NCI-H187 (cell line): ENCODE results near the gene TCERG1.

Experiments
- DNase-seq, 2 experiments: peaks; one replicate each; lab custom pipeline; 2025; lab: John Stamatoyannopoulos, UW

TCERG1 gene

DNA sequence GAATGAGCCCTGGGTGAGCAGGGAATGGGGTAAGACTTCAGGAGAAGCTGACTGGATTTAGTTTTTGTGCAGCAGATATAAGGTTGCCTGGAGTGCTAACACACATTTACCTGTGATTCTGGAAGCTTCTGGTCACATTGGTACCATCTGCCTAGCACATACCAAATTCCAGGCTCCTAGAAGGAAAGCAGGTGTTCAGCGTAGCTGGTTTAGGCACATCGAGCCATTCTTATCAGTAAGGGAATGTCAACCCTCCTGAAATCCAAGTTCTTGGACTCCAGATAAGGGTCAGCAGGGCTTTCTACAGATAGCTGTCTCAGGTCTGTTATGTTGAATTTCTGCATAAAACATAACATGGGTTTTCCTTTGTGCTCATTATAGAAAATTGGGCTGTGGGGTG lies 10.3 kb downstream of the TCERG1 start:
- no peak for DNase-seq

DNA sequence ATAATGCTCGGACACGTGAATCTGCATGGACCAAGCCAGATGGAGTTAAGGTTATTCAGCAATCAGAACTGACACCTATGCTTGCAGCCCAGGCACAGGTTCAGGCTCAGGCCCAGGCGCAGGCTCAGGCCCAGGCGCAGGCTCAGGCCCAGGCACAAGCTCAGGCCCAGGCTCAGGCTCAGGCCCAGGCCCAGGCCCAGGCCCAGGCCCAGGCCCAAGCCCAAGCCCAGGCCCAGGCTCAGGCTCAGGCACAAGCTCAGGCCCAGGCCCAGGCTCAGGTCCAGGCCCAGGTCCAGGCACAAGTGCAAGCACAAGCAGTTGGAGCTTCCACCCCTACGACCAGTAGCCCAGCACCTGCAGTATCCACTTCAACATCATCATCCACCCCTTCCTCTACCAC lies 11.8 kb downstream of the TCERG1 start:
- no peak for DNase-seq

DNA sequence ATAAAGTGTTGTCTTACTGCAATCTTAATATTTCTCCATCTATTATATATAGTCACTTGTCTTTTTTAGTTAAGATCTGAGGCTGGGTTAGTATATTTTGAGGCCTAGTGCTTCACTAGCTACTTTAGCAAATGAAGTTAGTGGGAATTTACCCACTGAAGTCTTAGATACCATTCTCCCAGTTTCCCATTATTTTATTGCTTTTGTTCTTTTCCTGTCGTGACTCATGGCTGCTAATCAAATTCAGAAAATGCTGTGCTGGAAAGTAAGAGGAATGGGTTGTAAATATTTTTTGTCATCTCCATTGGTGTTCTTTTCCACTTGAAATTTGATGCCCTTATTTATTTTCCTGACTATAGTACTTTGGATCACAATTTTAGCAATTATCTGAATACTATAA lies 14.2 kb downstream of the TCERG1 start:
- no peak for DNase-seq

DNA sequence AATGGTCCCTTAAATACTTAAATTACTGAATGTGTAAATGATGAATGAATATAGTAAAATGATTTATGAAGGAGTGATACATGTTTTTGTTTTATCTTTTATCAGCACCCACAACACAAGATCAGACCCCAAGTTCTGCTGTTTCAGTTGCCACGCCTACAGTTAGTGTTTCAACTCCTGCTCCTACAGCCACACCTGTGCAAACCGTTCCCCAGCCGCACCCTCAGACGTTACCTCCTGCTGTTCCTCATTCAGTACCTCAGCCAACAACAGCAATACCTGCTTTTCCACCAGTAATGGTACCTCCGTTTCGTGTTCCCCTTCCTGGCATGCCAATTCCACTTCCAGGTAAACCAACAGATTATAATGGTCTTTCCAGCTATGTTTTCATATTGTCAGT lies 16.3 kb downstream of the TCERG1 start:
- DNase-seq: no peak

DNA sequence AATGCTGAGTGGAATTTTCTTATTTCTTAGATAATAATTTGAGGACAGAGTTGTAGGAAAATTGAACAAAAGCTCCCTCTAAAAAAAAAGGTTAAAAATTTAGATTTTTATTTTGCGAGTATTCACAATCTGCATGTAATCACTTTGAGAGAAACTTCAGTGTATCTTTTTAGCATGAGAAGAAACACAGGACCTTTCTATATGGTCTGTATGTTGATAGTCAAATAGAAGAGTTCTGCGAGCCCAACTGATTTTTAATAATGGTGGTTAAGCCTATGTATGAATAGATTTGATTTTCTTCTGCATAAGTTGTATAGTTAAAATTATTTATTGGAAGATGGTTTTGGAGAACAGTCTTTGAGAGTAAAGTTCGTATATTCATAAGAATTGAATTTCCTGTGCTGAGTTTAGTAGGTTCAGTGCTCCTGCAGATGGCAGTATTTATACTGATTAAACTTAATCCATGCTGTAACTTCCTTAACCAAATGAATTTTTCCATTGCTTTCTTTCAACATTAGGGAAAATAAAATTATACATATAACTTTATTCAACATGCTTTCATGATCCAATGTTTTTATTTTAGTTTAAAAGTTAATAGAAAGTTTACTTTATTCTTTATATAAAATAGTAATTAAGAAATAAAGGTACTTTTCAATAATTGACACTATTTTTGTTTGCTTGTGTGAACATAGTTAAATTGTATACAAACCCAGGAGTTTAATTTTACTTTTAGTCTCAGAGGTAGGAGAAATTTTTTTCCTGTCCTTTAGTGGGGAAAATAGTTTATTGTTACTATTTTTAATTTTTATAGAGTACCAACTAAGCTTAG lies 19.6 kb downstream of the TCERG1 start:
- no peak for DNase-seq

DNA sequence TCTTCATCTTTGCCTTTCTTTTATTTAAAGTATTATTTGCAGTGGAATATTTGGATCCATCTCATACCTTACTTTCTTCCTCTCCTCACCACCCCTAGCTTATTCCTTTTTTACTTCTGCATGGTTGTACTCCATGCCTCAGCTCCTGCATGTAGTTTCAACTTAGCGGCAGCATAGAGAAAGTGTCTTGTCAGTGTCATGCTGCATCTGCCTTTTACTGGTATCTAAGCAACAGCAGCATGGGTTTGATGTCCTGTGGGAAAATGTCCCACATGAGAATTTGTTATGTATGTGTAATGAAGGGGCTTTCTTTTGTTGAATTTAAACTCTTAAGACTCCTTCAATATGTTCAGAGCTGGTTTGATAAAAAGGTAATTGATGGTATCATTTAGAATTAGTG lies 20.6 kb downstream of the TCERG1 start:
- no peak for DNase-seq

DNA sequence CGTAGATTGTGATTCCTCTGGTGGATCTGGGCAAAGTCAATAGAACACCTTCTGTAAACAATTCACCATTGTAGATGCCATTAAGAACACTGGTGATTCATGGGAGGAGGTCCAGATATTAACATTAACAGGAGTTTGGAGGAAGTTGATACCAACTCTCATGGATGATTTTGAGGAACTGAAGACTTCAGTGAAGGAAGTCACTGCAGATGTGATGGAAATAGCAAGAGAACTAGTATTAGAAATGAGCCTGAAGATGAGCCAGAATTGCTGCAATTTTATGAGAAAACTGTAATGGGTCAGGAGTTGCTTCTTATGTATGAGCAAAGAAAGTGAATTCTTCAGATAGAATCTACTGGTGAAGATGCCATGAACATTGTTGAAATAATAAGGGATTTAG lies 26.9 kb downstream of the TCERG1 start:
- DNase-seq: no peak

DNA sequence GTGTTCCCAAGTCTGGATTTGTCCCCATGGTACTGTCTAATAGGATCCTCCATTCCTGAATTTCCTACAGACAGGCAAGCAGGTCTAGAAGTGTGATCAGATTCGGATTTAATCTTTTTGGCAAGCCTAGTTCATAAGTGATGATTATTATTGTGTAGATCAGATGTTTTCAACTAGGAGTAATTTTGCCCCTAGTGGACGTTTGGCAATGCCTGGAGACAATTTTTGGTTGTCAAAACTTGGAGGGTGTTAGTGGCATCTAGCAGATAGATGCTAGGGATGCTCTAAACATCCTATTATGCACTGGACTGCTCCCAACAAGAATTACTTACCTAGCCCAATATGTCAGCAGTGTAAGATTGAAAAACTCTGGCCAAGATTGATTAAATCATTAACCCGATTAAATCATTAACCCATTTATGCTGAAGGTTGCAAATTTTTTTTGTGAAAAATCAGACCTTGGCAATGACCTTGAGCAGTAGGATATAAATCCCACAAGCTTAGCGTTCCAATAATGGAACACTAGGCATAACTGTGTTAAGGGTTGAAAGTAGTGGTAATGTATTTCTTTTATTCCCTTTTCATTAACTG lies 28.2 kb downstream of the TCERG1 start:
- no peak for DNase-seq

DNA sequence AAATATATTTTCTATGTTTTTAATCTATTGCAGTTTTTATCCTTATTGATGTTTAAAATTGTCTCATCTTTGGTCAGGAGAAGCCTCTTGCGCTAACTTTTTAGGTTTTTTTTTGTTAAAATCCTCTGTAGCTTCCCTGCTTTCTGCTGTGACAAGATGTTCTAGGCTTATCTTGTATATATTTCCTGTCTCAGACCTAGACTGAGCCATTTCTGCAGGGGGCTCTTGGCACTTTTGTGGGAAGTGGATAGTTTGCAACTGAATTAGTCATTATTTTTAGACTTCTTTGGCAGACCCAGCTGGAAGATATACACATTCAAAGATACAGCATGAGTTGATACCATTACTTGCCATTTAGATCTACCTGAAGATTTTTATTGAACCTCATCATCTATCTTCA lies 28.8 kb downstream of the TCERG1 start:
- DNase-seq: no peak

DNA sequence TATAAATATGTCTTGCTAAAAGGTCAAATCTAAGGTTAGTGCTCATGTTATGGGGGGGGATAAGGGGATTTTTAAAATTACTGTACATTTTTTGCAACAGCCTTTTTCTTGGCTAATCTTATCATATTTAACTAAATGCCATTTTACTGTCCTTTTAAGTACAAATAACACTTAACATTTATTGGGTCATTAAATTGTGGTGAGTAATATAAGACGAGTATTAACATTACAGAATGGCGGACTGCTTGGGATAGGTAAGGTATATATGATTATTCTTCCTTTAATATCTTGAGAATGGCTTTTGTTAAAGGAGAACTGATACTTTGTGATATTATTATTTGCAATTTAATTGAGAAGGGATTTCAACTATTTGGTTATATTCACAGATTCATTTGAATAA lies 35.6 kb downstream of the TCERG1 start:
- DNase-seq: no peak

DNA sequence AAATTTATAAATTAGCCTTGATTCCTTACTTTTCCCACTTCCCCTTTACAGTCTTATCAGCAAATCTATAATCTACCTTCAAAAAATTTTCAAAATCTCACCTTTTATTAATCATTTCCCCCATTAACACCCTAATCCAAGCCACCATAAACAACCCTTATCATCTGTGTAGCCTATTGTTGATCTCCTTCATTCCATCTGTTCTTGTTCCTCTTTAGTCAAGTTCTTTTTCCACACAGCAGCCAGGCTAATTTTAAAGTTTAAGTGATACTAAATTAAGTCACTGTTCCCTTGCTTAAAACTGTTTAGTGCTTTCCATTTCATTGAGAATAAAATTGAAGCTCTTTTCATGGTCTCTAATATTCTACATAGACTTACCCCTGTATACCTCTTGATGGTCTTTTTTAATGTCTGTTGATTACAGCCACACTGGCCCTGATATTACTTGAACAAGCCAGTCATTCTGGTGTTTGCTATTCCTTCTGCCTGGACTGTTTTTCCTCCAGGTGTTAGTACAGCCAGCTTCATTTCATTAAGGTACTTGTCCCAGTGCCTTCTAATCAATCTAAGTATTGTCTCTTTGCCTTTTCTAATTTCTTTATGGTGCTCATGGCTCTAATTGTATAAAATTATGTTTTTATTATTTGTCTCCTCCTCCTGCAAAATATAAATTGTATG lies 37.7 kb downstream of the TCERG1 start:
- DNase-seq: no peak

DNA sequence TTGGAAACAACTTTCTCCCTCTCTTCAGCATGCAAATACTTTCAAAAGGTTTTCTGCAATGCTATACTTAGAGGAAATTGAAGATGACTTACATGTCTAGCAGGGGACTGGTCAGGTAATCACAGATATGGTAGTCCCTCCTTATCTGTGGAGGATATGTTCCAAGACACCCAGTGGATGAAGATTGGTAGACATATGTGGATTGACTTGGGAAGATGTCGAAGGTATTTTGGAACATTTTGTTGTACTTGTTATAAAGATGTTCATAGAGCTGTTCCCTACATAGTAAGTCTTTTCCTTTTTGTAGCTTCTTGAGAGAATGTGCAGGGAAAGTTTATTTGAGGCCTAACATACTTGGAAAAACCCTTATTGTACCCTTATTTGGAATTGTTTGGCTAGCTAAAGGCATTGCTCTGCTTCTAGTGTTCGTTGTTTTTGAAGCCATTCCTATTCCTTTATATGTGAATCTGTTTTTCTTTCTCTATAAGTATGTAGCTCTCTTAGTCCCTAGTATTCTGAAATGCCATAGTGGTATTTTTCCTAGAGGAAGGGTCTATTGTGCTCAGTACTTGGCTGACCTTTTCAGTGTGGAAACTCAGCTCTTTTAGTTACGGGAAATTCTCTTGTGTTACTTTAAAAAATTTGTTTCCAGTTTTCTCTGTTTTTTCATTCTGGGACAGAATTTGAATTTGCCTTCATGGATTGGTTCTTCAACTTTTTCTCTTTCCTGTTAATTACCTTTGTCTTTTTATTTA lies 43.1 kb downstream of the TCERG1 start:
- DNase-seq: no peak

DNA sequence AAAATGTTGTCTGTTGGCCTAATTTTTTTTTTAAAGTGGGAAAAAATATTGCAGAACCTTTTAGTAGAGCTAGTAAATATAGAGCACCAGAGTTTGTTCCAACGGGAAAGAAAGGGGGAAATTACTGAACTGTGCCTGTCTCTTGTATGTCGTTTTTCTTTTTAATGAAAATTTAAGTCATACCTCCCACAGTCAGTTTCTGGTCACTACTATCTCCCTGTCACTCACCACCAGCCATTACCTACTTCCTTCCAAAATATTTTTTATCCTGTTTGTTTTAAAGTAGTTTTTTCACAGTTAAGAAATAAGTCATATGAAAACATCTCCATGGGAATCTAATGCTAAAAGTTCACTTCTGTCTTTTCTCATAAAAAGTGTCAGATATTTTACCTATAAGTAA lies 47.5 kb downstream of the TCERG1 start:
- DNase-seq: no peak

DNA sequence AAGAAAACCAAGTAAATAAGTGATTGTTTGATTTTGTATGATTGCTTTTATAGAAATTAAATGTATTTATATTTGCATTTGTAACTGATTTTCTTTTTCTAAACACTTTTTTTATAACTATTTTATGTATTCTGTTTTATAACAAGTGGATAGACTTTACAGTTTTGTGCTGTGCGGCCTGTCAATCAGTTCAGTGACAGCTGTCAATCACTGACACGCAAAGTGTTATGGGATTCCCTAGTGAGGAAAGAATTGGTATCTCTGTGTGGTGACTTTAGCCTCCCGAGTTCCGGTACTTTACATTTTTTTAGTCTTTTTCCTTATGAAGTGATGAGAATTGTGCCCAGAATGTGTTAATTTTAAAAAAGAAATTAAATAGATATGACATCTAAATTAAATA lies 52.5 kb downstream of the TCERG1 start:
- DNase-seq: no peak

DNA sequence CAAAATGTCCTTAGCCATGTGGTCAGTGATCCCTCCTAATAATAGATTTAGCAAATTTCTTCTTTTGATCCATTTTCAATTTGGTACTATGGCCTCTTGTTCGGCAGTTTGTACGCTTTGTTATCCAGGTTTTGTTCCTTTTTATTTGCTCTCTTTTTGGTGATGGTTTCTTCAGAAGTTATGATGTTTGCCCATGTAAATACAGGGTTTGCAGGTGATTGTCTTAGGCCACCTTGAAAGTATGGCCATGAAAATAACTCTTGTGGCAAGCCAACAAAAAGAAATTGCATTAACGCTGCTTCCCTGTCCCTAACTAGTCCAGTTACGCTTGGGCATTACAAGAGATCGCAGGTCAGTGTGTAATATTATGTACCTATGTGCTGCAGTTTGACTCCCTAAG lies 60.3 kb downstream of the TCERG1 start:
- no peak for DNase-seq

DNA sequence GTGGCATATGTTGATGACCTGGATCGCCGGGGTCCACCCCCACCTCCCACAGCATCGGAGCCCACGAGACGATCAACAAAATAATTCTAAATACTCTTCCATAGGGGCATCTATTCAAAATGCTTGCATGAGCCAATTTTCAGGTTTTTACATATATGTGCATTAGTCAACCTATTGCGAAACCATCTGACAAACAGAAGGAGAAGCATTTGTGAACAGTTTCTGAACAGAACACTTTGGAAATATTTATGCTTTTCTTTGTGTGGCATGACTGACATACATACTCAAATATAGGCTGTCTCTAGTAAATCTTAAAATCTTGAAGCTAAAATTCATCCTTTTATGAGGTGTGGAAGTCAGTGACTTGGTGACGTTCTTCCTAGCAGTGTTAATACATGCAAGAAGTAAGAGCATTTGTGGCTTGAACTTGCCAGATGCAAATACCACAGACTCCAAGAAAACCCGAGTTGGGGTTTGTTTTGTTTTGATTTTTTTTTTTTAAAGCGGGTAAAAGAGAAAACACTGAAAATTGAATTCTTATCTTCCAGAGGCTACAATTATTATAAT lies 63.5 kb downstream of the TCERG1 start:
- DNase-seq: no peak

DNA sequence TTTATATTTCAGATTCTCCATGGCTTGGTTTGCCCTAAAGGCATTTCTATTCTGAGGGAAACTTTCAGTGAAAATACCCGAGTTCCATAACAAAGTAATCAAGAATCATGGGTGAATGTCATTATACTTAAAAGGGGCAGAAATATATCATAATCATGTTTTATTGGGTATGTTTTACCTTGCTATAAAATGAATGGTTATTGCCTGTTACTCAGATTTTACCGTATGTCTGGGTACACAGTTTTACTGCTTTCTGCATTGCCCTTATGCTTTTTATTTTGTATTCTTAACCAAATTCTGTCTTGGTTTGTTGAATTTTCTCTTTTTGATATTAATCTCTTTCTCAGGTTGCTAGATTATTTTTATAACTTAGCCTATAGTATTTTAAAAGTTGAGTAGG lies 66.3 kb downstream of the TCERG1 start:
- DNase-seq: no peak

DNA sequence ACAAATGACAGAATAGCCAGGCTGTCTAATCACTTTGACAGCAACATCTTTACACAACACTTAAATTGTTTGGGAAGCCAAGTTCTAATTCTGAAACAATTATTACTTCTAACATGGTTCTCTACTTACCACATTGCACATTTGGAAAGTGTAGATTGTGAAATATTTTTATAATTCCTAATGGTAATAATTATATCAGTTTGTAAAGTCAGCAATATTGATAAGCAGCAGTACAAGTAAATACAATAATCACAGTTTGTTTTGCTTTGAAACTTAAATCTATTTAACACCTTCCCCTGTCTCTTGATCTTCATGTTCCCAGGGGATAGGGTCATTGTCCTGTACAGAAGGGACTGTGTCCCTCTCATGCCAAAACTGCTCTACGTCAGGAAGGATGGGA lies 67.4 kb downstream of the TCERG1 start:
- DNase-seq: no peak

DNA sequence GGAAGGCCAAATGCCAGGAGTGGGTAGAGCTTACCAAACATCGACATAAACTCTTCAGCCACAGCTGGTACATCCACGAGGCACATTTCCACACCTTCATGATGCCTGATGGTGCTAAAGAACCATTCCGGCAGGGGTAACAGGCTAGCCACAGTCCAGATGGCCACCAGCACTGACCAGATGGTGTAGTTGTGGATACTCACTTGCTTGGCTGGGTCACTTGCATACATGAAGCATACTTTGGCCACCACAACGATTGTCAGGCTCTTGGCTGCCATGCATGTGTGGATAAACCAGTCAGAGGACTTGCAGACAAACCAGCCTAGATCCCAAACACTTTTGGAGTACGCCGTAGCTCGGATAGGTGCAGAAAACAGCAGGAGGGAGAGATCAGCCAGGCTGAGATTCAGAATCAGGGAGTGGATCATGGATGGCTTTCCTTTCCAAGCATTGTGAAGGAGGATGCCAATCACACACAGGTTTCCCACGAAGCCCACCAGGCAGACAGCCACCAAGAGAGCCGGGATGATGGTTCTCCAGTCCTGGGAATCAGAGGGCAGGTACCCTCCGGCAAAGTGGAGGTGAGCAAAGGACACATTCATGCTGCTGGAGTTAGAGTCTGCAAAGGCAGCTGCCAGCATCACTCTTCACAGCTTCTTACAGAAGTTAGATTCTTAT lies 68.5 kb downstream of the TCERG1 start:
- DNase-seq: no peak

DNA sequence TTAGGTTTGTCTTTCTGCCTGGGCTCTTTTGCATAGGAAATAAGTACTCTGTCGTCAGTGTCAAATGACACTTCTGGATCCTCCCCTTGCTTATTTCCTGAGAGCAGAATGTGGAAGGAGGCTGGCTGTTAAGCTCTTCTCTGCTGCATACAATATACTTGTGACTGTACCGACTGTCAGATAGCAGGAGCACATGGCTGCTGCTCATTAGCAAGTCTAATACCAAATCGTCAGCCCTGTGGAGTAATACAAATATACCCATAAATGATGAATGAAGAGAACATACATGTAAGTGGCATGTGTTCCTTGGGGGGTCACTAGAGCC lies 69.0 kb downstream of the TCERG1 start, which contains the start of gene GPR151:
GPR151 (minus strand) TSS at position 40 of the 325 bp plus-strand sequence. CDS start 77 bp downstream, outside the sequence.
- no peak for DNase-seq

DNA sequence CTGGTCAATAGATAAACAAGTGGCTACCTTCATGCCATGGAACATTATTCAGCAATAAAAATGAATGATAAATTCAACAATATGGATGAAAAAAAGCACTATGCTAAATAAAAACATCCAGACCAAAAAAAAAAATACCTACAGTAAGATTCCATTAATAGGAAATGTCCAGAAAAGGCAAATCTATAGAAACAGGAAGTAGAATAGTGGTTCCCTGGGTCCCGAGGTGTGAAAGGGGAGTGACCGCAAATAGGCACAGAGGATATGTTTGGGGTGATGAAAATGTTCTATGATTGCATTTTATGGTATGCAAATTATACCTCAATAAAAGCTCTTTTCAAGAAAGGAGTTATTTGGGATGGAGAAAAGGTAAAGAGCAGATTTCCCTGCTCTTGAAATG lies 72.4 kb downstream of the TCERG1 start:
- DNase-seq: no peak

DNA sequence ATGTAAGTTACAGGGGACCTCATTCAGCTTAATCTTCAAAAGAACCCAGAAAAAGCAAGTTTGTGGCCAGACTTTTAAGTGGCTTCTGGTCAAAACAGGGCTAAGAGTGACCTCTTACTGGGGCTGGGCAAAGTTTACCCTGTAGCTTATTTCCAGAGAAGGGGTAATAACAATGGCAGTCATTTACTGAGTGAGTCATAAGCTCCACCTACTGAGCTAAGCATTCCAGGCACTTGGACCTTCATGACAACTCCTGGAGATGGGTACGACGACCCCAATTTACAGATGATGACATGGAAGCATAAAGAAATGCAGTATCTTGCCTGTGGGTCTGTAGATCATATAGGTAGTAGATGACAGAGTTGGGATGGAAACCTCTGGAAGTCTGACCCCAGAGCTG lies 73.6 kb downstream of the TCERG1 start:
- no peak for DNase-seq
